GM10847 (cell line): ENCODE measurements around the gene KRTAP1-4.

Source experiments
- POLR2A ChIP-seq: IDR thresholded peaks from 2 replicates; pipeline ENCODE4 v1.6.1; 2011; ENCODE audit not compliant: insufficient read length; ENCODE audit errors: extremely low read depth

Gene KRTAP1-4

GRCh38 chr17:40986920-40987319, 43.1 kb downstream of the KRTAP1-4 start:
- no peak for TF ChIP-seq POLR2A

DNA sequence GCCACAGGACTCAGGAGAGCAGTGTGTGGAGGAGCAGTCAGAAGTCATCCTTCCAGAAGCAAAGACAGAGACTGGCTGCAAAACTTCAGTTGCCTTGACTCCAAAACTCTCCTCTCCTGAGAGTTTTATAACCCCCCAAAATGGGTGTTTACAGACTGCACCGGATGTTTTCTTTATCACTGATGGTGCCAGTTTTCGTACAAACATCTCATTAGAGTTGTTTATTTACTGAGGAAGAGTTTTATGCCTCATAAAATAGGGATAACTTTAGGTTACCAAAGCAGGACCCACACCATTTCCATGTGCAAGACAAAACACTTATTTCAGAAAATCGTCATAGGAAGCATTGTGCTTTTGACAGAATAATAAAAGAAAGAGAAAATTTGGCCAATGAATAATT, 45.8 kb downstream of the KRTAP1-4 start, which contains the start of gene KRT40:
Gene KRT40, minus strand, starts transcription at position 101 of the 400 bp plus-strand sequence. Its CDS starts 53 bp downstream, at position 48.
- no peak for TF ChIP-seq POLR2A

GRCh38 chr17:40981115-40981514, 48.9 kb downstream of the KRTAP1-4 start:
- TF ChIP-seq POLR2A: no peak

- TF ChIP-seq POLR2A: no peak
Observed at GRCh38 chr17:40980596-40980995, 49.4 kb downstream of the KRTAP1-4 start.

DNA sequence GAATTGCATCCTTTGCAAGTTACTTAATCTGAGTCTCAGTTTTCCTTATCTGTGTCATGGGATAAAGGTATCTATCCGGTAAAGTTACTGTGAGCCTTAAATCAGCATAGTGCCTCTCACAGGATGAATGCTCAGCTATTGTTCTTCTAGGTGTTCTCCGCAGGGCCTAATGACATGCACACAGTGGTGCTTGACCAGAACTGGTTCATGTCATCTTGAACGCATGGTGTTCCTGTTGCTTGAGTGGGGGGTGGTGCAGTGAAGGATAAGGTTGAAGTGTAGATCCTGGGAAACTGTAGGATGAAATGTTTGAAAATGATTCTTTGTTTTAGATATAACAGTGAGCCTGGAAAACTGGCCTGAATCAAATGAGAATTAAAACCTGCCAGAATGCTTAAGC, 49.9 kb downstream of the KRTAP1-4 start:
- TF ChIP-seq POLR2A: no peak
